ENCODE measurements around the gene AP3S2. TPM values are rescaled to one million over a fixed set of nuclear protein-coding genes. Genes with fewer than 3 reads are reported as not detected.

AP3S2 gene
- polyA plus RNA-seq, 3 donors: 30.8 to 41.2 (median 32.4) TPM

GRCh38 chr15:89937365-89938350, 43.9 kb upstream of the AP3S2 start:
- Histone ChIP-seq H3K4me2 (replicated peaks; ENCODE audit: extremely low read depth, low read length, poor library complexity, severe bottlenecking) (no peak overlapping the region), H3K9me3 (replicated peaks in 1 of 2; ENCODE audit: control insufficient read depth in 1 of 2, insufficient read depth in 1 of 2, low read length in 2 of 2) (no peaks in the 10 kb centered on the region), H2AFZ (ENCODE audit: insufficient read depth, low read depth, low read length, poor library complexity, severe bottlenecking) (no peak overlapping the region), H4K20me1 (ENCODE audit: insufficient read depth, low read length) (no peaks in the 10 kb centered on the region), H3K27ac (ENCODE audit: low read depth in 1 of 2, low read length in 2 of 2) (no peak overlapping the region), H3K4me1 (ENCODE audit: control insufficient read depth in 1 of 2, insufficient read depth in 2 of 2, low read length in 2 of 2) (peaks cover 11 to 14% of the 10 kb centered on the region in 2 donors), H3K4me3 (replicated peaks in 1 of 3; ENCODE audit: low read depth in 2 of 3, low read length in 3 of 3) (no peak overlapping the region), H3K9ac (ENCODE audit: insufficient read depth, low read length, poor library complexity, severe bottlenecking) (no peak overlapping the region), H3K27me3 (ENCODE audit: control insufficient read depth in 2 of 2, insufficient read depth in 2 of 2, low read length in 2 of 2) (no peaks in the 10 kb centered on the region), H3K36me3 (replicated peaks in 1 of 2; ENCODE audit: control insufficient read depth in 1 of 2, insufficient read depth in 2 of 2, low read length in 2 of 2) (no peaks in the 10 kb centered on the region), H3K79me2 (ENCODE audit: insufficient read depth, low read length) (no peaks in the 10 kb centered on the region)
- H3K27me3 Mint-ChIP-seq (ENCODE audit: low read depth in 3 of 3): peaks cover 5 to 20% (median 15%) of the 10 kb centered on the region in 3 donors
- H3K9me3 Mint-ChIP-seq: peaks cover 0 to 4% (median 3%) of the 10 kb centered on the region in 7 donors
- no peak for TF ChIP-seq CTCF (IDR thresholded peaks at IDR 0.05)
- H3K4me3 Mint-ChIP-seq: peak overlapping the region in 1 of 2 donors; percentile 65
- WGBS (ENCODE audit: insufficient coverage): 67% methylated on average over 1 of the region's 10 CpGs
- H3K36me3 Mint-ChIP-seq: no peaks in the 10 kb centered on the region
- peaks cover 24% of the 10 kb centered on the region for H3K4me1 Mint-ChIP-seq
- no peak overlapping the region for H3K27ac Mint-ChIP-seq
- intact Hi-C loops (cut with micrococcal nuclease): no loop called here
- no peak for DNase-seq

GRCh38 chr15:89936786-89937265, 43.0 kb upstream of the AP3S2 start:
- Histone ChIP-seq H3K4me3 (replicated peaks in 1 of 3; ENCODE audit: low read depth in 2 of 3, low read length in 3 of 3) (no peak overlapping the region), H3K36me3 (replicated peaks in 1 of 2; ENCODE audit: control insufficient read depth in 1 of 2, insufficient read depth in 2 of 2, low read length in 2 of 2) (no peaks in the 10 kb centered on the region), H2AFZ (ENCODE audit: insufficient read depth, low read depth, low read length, poor library complexity, severe bottlenecking) (peak overlapping the region; percentile 52), H3K27ac (ENCODE audit: low read depth in 1 of 2, low read length in 2 of 2) (no peak overlapping the region), H3K9ac (ENCODE audit: insufficient read depth, low read length, poor library complexity, severe bottlenecking) (no peak overlapping the region), H3K79me2 (ENCODE audit: insufficient read depth, low read length) (no peaks in the 10 kb centered on the region), H4K20me1 (ENCODE audit: insufficient read depth, low read length) (no peaks in the 10 kb centered on the region), H3K9me3 (replicated peaks in 1 of 2; ENCODE audit: control insufficient read depth in 1 of 2, insufficient read depth in 1 of 2, low read length in 2 of 2) (no peaks in the 10 kb centered on the region), H3K27me3 (ENCODE audit: control insufficient read depth in 2 of 2, insufficient read depth in 2 of 2, low read length in 2 of 2) (no peaks in the 10 kb centered on the region), H3K4me2 (replicated peaks; ENCODE audit: extremely low read depth, low read length, poor library complexity, severe bottlenecking) (no peak overlapping the region), H3K4me1 (ENCODE audit: control insufficient read depth in 1 of 2, insufficient read depth in 2 of 2, low read length in 2 of 2) (peaks cover 11 to 14% of the 10 kb centered on the region in 2 donors)
- no peak for DNase-seq
- Mint-ChIP-seq H3K9me3 (peaks cover 0 to 4% (median 3%) of the 10 kb centered on the region in 7 donors), H3K4me3 (no peak overlapping the region), H3K27me3 (ENCODE audit: low read depth in 3 of 3) (peaks cover 5 to 18% (median 16%) of the 10 kb centered on the region in 3 donors), H3K36me3 (no peaks in the 10 kb centered on the region), H3K27ac (peak overlapping the region in 1 of 7 donors; percentile 2), H3K4me1 (peaks cover 24% of the 10 kb centered on the region)
- 100% methylated on average over 5 of the region's 14 CpGs for WGBS (ENCODE audit: insufficient coverage)
- TF ChIP-seq CTCF (IDR thresholded peaks at IDR 0.05): no peak
- intact Hi-C loops (cut with micrococcal nuclease): no loop called here
